DMS79 treated with DMSO at 0.1 percent for 48 hours (cell line): ENCODE results near the gene ZNF530.

Experiments
- DNase-seq: peaks from one replicate; lab custom pipeline; 2025; lab: John Stamatoyannopoulos, UW

ZNF530 gene

DNA sequence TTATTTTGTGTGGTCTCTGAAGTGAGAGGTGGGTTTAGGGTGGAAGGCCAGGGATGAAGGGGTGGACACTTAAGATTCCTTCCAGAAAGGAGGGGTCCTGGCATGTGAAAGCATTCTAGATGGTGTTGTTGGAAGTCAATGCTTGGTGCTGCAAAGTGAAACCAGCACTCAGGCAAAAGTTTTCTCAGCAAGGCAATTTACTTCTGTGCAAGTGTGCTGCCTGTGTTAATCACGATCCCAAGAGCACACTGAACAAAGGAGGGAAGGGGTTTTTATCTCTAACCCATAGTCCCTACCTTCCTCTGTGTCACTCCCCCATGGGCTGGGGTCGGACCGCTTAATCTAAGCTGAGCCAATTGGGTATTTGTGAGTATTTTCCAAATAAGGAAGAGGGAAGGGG is 15.7 kb downstream of the ZNF530 start:
- DNase-seq, result no peak

DNA sequence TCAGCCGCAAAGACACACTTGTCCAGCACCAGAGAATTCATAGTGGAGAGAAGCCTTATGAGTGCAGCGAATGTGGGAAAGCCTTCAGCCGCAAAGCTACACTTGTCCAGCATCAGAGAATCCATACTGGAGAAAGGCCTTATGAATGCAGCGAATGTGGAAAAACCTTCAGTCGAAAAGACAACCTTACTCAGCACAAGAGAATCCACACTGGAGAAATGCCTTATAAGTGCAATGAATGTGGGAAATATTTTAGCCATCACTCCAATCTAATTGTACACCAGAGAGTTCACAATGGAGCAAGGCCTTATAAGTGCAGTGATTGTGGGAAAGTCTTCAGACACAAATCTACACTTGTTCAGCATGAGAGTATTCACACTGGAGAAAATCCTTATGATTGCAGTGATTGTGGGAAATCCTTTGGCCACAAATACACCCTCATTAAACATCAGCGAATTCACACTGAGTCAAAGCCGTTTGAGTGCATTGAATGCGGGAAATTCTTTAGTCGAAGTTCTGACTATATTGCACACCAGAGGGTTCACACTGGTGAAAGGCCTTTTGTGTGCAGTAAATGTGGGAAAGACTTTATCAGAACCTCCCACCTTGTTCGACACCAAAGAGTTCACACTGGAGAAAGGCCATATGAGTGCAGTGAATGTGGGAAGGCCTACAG is 21.1 kb downstream of the ZNF530 start:
- DNase-seq, result no peak

DNA sequence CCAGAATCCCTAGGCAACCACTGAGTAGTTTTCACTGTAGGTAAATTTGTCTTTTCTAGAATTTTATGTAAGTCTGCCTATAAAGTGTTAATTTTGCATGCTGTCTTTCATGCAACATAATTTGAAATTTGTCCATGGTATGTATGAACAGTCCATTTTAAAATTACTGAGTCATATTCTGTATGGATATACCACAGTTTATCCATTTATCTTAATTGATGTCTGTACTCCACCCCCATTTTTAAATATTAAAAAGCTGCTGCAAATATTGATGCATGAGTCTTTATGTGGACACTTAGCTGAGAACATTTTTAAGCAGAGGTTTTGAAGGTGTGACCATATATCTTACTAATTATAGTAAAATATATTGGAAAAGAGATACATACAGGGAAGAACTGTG is 23.4 kb downstream of the ZNF530 start:
- no peak for DNase-seq

DNA sequence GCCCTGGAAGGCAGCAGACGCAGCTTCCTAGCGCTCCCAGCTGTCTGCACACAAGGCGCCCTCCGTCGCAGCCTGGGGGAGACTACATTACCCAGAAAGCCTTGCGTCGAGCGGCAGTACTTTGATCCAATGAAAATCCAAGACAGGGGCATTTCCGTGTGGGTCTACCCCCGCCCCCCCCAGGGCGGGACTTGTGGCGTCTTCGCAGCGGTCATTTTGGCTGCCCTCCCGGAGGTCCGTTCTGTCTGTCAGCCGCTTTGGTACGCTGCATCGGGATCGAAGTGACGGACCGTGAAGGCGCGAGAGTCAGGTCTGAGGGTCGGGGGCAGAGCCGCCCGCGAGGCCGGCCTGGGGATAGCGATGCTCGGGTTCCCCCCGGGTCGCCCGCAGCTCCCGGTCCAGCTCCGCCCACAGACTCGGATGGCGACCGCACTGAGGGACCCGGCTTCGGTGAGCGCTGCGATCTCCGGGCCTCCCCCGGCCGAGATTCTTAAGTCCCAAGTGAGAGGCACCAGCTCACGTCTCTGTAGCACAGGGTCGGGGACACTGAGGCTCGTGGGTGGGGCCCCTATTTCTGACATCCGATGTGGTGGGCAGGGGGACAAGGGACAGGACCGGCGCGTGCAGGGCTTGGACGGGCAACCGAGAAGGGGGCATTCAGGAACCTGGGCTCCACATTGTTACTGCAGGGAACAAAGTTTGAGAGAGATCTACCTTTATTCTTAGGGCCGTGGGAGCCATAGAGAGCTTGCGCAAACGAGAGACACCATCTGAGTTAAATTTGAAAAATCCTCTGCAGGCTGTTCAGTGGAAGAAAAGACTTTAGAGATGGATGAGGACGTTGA is 33.5 kb downstream of the ZNF530 start, which contains the start of gene ZNF211:
Gene ZNF211, plus strand, starts transcription at position 182 of the 845 bp plus-strand sequence. Its CDS starts 179 bp downstream, at position 361.
- DNase-seq, result peak; percentile 93

DNA sequence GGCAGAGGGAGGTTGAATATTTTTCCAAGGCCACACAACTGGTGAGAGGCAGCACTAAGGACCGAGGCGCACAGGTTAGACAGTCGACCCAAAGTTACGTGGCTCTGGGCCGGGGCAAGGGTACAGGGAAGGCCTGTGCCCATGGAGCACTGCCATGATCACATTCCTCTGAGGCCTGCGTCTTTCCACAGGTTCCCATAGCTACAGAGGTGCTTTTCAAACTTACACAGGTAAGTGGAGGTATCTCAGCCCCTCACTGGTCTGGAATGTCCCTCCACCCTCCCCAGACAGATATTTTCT is 34.1 kb downstream of the ZNF530 start:
- DNase-seq, result no peak

DNA sequence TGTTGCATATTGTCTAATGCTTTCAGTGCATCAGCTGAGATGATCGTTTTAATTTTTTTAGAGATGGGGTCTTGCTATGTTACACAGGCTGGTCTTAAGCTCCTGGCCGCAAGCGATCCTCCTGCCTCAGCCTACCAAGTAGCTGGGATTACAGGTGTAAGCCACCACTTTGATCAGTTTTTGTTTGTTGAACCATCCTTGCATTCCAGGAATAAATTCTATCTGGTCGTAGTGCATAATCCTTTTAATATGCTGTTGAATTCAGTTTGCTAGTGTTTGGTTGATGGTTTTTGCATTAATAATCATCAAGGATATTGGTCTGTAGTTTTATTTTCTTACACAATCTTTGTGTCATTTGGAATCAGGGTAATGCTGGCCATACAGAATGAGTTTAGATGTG is 37.7 kb downstream of the ZNF530 start:
- DNase-seq, result no peak

DNA sequence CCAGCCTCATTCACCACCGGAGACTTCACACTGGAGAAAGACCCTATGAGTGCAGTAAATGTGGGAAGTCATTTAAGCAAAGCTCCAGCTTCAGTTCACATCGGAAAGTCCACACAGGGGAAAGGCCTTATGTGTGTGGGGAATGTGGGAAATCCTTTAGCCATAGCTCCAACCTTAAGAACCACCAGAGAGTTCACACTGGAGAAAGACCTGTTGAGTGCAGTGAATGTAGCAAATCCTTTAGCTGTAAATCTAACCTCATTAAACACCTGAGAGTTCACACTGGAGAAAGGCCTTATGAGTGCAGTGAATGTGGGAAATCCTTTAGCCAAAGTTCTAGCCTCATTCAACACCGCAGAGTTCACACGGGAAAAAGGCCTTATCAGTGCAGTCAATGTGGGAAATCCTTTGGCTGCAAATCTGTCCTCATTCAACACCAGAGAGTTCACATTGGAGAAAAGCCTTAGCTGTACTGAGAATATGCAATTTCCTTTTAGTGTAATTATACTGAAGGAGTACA is 42.1 kb downstream of the ZNF530 start:
- DNase-seq, result no peak

DNA sequence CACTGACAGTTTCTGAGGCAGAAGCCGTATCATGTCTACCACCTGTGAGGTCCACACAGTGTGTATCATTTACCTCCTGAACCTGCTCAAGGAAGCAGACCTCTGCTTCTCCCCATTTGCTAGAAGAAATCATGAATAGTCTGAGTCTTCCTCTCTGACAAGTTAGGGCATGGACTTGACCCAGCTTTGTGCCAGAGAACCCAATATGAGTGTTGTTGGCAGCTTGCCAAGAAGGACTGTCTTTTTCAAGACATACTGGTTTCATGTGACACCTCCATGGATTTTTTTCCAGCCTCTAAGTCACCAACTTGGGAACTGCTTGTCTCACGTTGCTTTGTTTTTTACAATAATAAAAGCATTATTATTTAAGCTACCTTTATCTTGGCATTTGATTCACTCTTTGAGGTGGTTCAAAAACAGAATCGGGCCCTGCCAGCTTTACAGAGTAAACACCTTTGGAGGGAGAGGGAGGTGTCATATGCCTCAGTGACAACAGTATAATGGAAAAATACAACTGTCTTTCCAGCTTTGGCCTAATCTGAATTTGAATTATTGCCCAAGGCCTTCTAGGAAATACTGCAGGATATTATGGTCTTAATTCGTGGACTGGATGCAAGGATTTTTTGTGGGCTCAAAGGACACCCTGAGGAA is 42.8 kb downstream of the ZNF530 start:
- DNase-seq, result peak; percentile 60

DNA sequence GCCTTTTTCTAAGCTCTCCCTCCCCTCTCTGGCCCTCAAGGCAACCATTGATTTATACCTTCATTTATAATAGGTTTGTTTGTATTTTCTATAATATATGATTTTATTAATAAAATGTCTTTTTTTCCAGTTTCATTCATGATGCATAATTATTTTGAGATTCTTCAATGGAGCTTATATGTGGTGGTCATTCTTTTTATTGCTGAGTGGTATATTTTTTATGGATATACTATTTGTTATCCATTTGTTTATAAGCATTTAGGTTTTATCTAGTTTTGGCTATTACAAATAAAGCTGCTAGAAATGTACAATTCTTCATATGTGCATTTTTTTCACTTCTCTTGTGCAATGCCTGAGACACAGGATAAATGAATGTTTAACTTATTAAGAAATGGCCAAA is 44.0 kb downstream of the ZNF530 start:
- no peak for DNase-seq

DNA sequence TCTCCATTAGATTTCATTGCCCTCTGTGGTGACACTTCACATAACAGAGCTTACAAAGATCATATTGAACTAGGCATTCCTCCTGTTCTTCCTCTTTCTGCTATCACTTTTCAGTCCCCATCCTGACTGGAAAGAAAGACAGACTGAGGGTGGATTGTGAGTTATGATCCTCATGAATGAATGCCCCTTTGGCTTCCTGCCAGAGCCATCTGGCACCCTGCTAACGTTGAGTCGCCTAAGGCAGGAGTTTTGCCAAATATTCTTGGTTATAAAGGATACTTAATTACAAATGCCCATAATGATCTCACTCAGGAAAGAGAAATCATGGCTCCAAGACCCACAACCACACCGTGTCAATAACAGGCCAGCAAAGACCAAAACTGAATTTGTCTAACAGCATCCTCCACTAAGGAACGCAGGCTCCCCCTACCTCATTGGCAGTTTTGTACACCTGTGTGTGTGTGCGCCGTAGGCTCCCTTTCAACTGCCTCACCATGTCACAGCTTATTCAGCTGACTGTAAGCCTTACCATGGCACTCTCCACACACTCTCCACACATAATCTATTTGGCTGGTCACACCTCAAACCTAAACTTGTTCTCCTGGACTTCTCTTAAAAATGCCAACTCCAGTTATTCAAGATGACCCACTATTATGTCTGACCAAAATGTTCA is 48.8 kb downstream of the ZNF530 start:
- peak; percentile 45 for DNase-seq

DNA sequence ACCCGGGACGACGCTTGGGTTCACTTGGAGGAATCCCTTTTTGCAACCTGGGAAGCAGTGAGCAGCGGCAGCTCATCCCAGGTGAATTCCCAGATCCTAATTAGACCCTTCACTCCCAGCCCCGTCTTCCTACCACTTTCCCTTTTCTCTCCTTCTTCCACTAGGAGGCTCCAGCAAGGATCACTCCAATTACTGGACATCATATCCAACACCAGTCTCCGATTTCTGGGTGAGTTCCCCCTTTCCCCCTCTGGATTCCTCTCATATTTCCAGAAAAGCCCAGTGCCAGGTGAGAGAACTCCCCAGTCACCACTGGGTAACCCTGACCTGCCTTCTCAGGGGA is 51.9 kb downstream of the ZNF530 start:
- DNase-seq, result no peak

DNA sequence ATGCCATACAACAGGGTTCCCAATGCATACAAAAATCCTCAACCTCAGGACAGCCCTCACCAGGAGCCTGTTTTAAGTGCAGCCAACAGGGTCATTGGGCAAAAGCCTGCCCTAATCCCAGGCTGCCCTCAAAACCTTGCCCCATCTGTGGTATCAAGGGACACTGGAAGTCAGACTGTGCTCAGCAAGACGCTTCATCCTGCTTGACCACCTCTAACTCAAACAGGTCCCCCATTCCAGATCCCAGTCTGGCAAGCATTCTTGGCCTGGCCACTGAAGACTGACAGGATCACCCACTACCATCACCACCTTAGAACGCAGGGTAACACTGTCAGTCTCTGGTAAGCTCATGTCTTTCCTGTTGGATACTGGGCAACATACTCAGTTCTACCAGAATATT is 54.0 kb downstream of the ZNF530 start:
- no peak for DNase-seq

DNA sequence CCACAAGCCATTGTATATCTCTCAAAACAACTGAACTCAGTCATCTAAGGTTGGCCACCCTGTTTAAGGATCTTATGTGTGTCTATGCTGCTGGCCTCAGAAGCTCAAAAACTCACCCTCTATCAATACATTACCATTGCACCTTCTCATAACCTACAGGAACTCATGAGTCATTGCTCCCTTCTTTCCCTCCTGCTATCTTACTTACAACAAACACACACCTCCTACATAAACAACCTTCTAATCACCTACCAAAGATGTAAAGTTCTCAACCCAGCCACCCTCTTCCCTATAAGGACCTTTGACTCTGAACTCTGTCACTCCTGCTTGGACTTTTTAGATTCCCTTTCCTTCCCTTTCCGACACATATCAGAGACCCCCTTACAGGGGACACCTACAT is 55.8 kb downstream of the ZNF530 start:
- DNase-seq, result no peak

DNA sequence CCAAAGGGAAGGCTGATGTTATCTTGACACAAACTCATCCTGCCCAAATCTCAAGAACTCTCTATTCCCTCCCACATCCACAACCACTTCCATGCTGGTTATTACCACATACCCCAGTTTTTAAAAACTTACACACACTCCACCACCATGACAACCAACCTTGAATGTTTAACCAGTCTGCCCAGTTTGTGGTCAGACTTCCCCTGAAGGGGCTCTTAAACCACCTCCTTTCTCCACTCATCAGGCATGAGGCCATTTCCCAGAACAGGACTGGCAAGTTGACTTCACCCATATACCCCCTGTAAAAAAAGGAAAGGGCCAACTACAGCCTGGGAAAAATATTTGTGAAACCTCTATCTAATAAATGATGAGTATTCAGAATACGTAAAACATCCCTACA is 56.7 kb downstream of the ZNF530 start:
- no peak for DNase-seq
